Common myeloid progenitor, CD34-positive (primary cell): Measurements from ENCODE around the gene SLC48A1.

Experiments
- CTCF ChIA-PET: fragments of 350-600 bp; sonication (Branson Sonifier 250); formaldehyde crosslinking; loops from one replicate; lab custom pipeline; 2021; ENCODE audit warnings: antibody characterized with exemption; lab: Charles Lee
- POLR2A ChIA-PET: fragments of 350-600 bp; sonication (Branson Sonifier 250); formaldehyde crosslinking; loops from one replicate; lab custom pipeline; 2021; ENCODE audit warnings: antibody characterized with exemption; lab: Charles Lee
- DNase-seq, 3 donors: peaks; one replicate each; pipeline versions ENCODE4 v3.0.0 to v3.0.0-alpha.2; 2013
- H3K27ac ChIP-seq, 2 experiments: 1 replicate in 1 of 2; 2 replicates in 1 of 2; pipeline ENCODE4 v1.7.0; 2013; ENCODE audit warnings: inconsistent platforms in 2 of 2, low read length in 2 of 2, mild to moderate bottlenecking in 2 of 2, low read depth in 1 of 2, moderate library complexity in 1 of 2; ENCODE audit not compliant: severe bottlenecking in 2 of 2, insufficient read depth in 1 of 2, poor library complexity in 1 of 2
- H3K27me3 ChIP-seq, 5 experiments: replicated peaks in 2 of 5; 1 replicate in 3 of 5; 2 replicates in 2 of 5; pipeline versions ENCODE4 v1.6.1 to v1.7.0; 2013; ENCODE audit warnings: low read length in 4 of 5, mild to moderate bottlenecking in 2 of 5, moderate library complexity in 2 of 5, inconsistent platforms in 1 of 5; ENCODE audit not compliant: insufficient read depth in 5 of 5, control insufficient read depth in 4 of 5
- H3K36me3 ChIP-seq, 4 experiments: 1 replicate in 2 of 4; 2 replicates in 2 of 4; pipeline versions ENCODE4 v1.6.1 to v1.7.0; 2013; ENCODE audit warnings: low read length in 3 of 4, control low read depth in 1 of 4, mild to moderate bottlenecking in 1 of 4; ENCODE audit not compliant: control insufficient read depth in 4 of 4, insufficient read depth in 4 of 4
- H3K4me1 ChIP-seq, 4 experiments: 1 replicate in 3 of 4; 2 replicates in 1 of 4; pipeline versions ENCODE4 v1.6.1 to v1.7.1; 2013; ENCODE audit warnings: low read length in 3 of 4, mild to moderate bottlenecking in 3 of 4, control low read depth in 1 of 4, inconsistent platforms in 1 of 4, moderate library complexity in 1 of 4; ENCODE audit not compliant: control insufficient read depth in 4 of 4, insufficient read depth in 4 of 4; ENCODE audit errors: control extremely low read depth in 1 of 4
- H3K4me3 ChIP-seq, 7 experiments: 1 replicate in 4 of 7; 2 replicates in 3 of 7; pipeline versions ENCODE4 v1.5.1 to v1.7.0; 2013; ENCODE audit warnings: mild to moderate bottlenecking in 7 of 7, low read length in 6 of 7, moderate library complexity in 6 of 7, inconsistent platforms in 2 of 7, low read depth in 2 of 7, control low read depth in 1 of 7; ENCODE audit not compliant: insufficient read depth in 4 of 7, control insufficient read depth in 1 of 7; ENCODE audit errors: extremely low read depth in 1 of 7
- H3K9me3 ChIP-seq, 5 experiments: 1 replicate in 4 of 5; 2 replicates in 1 of 5; pipeline versions ENCODE4 v1.6.1 to v1.7.1; 2013; ENCODE audit warnings: low read length in 4 of 5, mild to moderate bottlenecking in 2 of 5, inconsistent platforms in 1 of 5, low read depth in 1 of 5, moderate library complexity in 1 of 5; ENCODE audit not compliant: control insufficient read depth in 4 of 5, insufficient read depth in 2 of 5; ENCODE audit errors: control extremely low read depth in 1 of 5
- WGBS: methylation state at CpG from one replicate; pipeline ENCODE4 v1.1.5; 2013; ENCODE audit not compliant: insufficient coverage; 5-methylcytosine and 5-hydroxymethylcytosine counted together

Gene SLC48A1

GRCh38 chr12:47751561-47751960 lies 21.5 kb upstream of the SLC48A1 start:
- Histone ChIP-seq H3K36me3 (peaks cover 0 to 52% (median 2%) of the 10 kb centered on the region in 4 experiments), H3K4me3 (no peak overlapping the region), H3K4me1 (peaks cover 0 to 19% (median 9%) of the 10 kb centered on the region in 4 experiments), H3K9me3 (no peaks in the 10 kb centered on the region), H3K27me3 (no peaks in the 10 kb centered on the region), H3K27ac (no peak overlapping the region)
- CTCF ChIA-PET: interaction anchor here (1.4 to 35.4 kb wide), 3 partner anchors 7 to 43 kb away, joined by 3 to 1109 read pairs (median 354); partner anchors contain the start of gene SLC48A1
- WGBS: 96% methylated on average over 8 of the region's 9 CpGs
- DNase-seq: no peak
- POLR2A ChIA-PET: no interaction called here

- ChIA-PET CTCF (interaction anchor here (1.4 to 35.4 kb wide), 3 partner anchors 8 to 42 kb away, joined by 3 to 1109 read pairs (median 354); partner anchors contain the start of gene SLC48A1), POLR2A (no interaction called here)
- Histone ChIP-seq H3K27me3 (no peaks in the 10 kb centered on the region), H3K9me3 (no peaks in the 10 kb centered on the region), H3K4me3 (no peak overlapping the region), H3K36me3 (peaks cover 0 to 51% (median 2%) of the 10 kb centered on the region in 4 experiments), H3K4me1 (peaks cover 0 to 22% (median 10%) of the 10 kb centered on the region in 4 experiments), H3K27ac (no peak overlapping the region)
- no peak for DNase-seq
- WGBS: 100% methylated on average over 4 of the region's 4 CpGs
Measured at GRCh38 chr12:47752121-47752520, 20.9 kb upstream of the SLC48A1 start.

GRCh38 chr12:47752552-47752951 lies 20.5 kb upstream of the SLC48A1 start:
- Histone ChIP-seq H3K27ac (no peak overlapping the region), H3K36me3 (peaks cover 0 to 48% (median 2%) of the 10 kb centered on the region in 4 experiments), H3K4me1 (peaks cover 0 to 26% (median 14%) of the 10 kb centered on the region in 4 experiments), H3K9me3 (no peaks in the 10 kb centered on the region), H3K27me3 (no peaks in the 10 kb centered on the region), H3K4me3 (no peak overlapping the region)
- WGBS: 97% methylated on average over 6 of the region's 7 CpGs
- ChIA-PET POLR2A (no interaction called here), CTCF (interaction anchor here (14.4 to 35.4 kb wide), 2 partner anchors 8 to 26 kb away, joined by 354 to 1109 read pairs; partner anchors contain the start of gene SLC48A1)
- DNase-seq: no peak

- H3K36me3 ChIP-seq: peaks cover 0 to 40% (median 2%) of the 10 kb centered on the region in 4 experiments
- H3K4me3 ChIP-seq: no peak overlapping the region
- H3K9me3 ChIP-seq: no peaks in the 10 kb centered on the region
- DNase-seq: no peak
- 66% methylated on average over 8 of the region's 11 CpGs for WGBS
- CTCF ChIA-PET: interaction anchor here (11.4 to 35.4 kb wide), 3 partner anchors 9 to 37 kb away, joined by 109 to 1109 read pairs (median 354); partner anchors contain the start of gene SLC48A1
- no peak overlapping the region for H3K27ac ChIP-seq
- peaks cover 0 to 34% (median 22%) of the 10 kb centered on the region in 4 experiments for H3K4me1 ChIP-seq
- no peaks in the 10 kb centered on the region for H3K27me3 ChIP-seq
- POLR2A ChIA-PET: no interaction called here
Measured at GRCh38 chr12:47753021-47754001, 19.7 kb upstream of the SLC48A1 start.

GRCh38 chr12:47754126-47754525 lies 18.9 kb upstream of the SLC48A1 start:
- Histone ChIP-seq H3K27ac (no peak overlapping the region), H3K36me3 (peaks cover 0 to 33% (median 2%) of the 10 kb centered on the region in 4 experiments), H3K27me3 (no peaks in the 10 kb centered on the region), H3K4me3 (no peak overlapping the region), H3K4me1 (peaks cover 0 to 37% (median 29%) of the 10 kb centered on the region in 4 experiments), H3K9me3 (no peaks in the 10 kb centered on the region)
- WGBS: 100% methylated on average over 4 of the region's 4 CpGs
- CTCF ChIA-PET: interaction anchor here (4.7 to 35.4 kb wide), 4 partner anchors 10 to 84 kb away, joined by 17 to 1109 read pairs (median 232); partner anchors contain the start of gene SLC48A1
- DNase-seq: no peak
- POLR2A ChIA-PET: no interaction called here

- H3K27ac ChIP-seq: no peak overlapping the region
Measured at GRCh38 chr12:47754881-47755280, 18.2 kb upstream of the SLC48A1 start.

More at GRCh38 chr12:47754881-47755280, 18.2 kb upstream of the SLC48A1 start:
- no peaks in the 10 kb centered on the region for H3K27me3 ChIP-seq
- H3K9me3 ChIP-seq: no peaks in the 10 kb centered on the region
- ChIA-PET CTCF (interaction anchor here (4.7 to 35.4 kb wide), 4 partner anchors 11 to 84 kb away, joined by 17 to 1109 read pairs (median 232); partner anchors contain the start of gene SLC48A1), POLR2A (no interaction called here)
- H3K4me1 ChIP-seq: peaks cover 0 to 45% (median 36%) of the 10 kb centered on the region in 4 experiments
- peaks cover 0 to 26% (median 0%) of the 10 kb centered on the region in 4 experiments for H3K36me3 ChIP-seq
- WGBS: no CpG with 5 or more reads among the region's 3 CpGs
- no peak for DNase-seq
- no peak overlapping the region for H3K4me3 ChIP-seq
